Muscle layer of colon (tissue), 2 donors: ENCODE data around the gene IGLON5.

Experiments used
- H3K27ac ChIP-seq: one replicate; pipeline ENCODE4 v1.7.0; 2013; ENCODE audit warnings: low read depth, mild to moderate bottlenecking, low read length, moderate library complexity
- H3K27me3 ChIP-seq, 2 donors: one replicate each; pipeline ENCODE4 v1.7.0; 2013; ENCODE audit warnings: low read length in 2 of 2, mild to moderate bottlenecking in 2 of 2; ENCODE audit not compliant: insufficient read depth in 2 of 2, control insufficient read depth in 1 of 2
- H3K36me3 ChIP-seq: one replicate; pipeline ENCODE4 v1.7.0; 2013; ENCODE audit warnings: mild to moderate bottlenecking, low read length; ENCODE audit not compliant: insufficient read depth
- H3K4me1 ChIP-seq: one replicate; pipeline ENCODE4 v1.7.0; 2013; ENCODE audit warnings: mild to moderate bottlenecking, low read length; ENCODE audit not compliant: insufficient read depth
- H3K4me3 ChIP-seq, 2 donors: one replicate each; pipeline ENCODE4 v1.7.0; 2013; ENCODE audit warnings: low read length in 2 of 2, low read depth in 1 of 2, mild to moderate bottlenecking in 1 of 2, moderate library complexity in 1 of 2
- H3K9ac ChIP-seq: one replicate; pipeline ENCODE4 v1.7.0; 2013; ENCODE audit warnings: low read length
- H3K9me3 ChIP-seq: one replicate; pipeline ENCODE4 v1.7.0; 2013; ENCODE audit warnings: mild to moderate bottlenecking, low read length
- donor health status: abdominal sarcoma.
- donor health status: Adenocarcinoma of cecum.

IGLON5 gene

DNA sequence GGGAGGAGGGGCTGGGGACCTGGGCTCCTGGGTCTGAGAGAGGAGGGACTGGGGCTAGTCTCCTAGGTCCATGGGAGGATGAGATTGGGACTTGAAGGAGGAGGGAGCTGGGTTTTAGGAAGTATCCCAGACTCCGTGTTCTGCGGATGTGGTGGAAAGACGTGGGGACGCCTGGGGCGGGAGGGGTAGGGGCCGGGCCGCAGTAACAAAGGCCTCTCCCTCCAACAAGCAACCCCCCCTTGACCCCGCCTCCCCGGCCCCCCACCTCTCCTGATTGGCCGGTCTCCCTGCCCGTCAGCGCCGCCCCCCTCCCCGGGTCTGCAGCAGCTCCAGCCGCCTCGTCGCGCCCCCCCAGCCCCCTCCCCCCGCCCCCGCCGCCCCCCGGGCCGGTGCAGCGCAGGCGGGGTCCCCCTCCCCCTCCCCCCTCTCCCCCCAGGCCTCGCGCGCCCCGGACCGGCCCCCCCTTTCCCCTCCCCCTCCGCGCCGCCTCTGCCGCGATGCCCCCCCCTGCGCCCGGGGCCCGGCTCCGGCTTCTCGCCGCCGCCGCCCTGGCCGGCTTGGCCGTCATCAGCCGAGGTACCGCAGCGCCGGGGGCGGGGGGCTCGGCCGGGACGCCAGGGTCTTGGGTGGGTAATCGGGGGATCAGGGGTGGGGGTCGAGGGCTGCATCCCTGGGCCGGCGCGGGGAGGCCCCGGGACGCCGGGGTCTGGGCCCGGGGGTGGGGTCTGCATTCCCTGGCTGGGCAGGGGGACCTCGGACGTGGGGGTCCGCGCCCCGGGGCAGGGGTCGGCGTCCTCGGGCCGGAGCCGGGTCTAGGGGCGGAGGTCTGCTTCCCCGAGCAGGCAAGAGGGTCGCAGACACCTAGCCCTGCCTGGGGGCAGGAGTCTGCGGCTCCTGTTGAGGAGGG is at the start of gene IGLON5:
Gene IGLON5, plus strand, starts transcription at position 294 of the 907 bp plus-strand sequence. Its CDS starts 204 bp downstream, at position 498.
- no peaks in the 10 kb centered on the region for H3K4me1 ChIP-seq
- no peak within 1 kb of the TSS for H3K27ac ChIP-seq
- no peak within 1 kb of the TSS for H3K9ac ChIP-seq
- peaks cover 16% of the 10 kb centered on the region for H3K9me3 ChIP-seq
- H3K36me3 ChIP-seq = no peaks in the 10 kb centered on the region
- no peak within 1 kb of the TSS for H3K4me3 ChIP-seq
- H3K27me3 ChIP-seq = peaks cover 0 to 24% of the 10 kb centered on the region in 2 donors

DNA sequence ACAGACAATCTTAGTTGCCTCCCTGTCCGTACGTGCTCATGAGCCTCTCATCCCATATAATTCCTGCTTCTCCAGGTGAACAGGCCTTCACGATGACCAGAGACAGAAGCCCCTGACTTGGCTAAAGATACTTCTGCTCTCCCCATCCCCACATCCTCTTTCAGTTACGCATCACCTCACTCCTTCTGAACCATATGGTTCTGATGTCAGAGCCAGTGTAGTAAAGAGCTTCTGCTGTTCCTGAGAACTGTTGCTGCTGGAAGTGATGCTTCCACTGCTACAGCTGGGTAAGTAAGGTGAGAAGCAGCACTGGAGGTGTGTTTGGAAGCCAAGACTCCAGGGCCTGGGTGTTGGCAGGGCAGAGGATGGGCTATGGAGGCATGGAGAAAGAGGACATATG is 47.6 kb upstream of the IGLON5 start:
- no peaks in the 10 kb centered on the region for H3K36me3 ChIP-seq
- H3K4me1 ChIP-seq = no peaks in the 10 kb centered on the region
- H3K27ac ChIP-seq = no peak overlapping the region
- no peaks in the 10 kb centered on the region for H3K9me3 ChIP-seq
- no peak overlapping the region for H3K4me3 ChIP-seq
- no peak overlapping the region for H3K9ac ChIP-seq
- no peaks in the 10 kb centered on the region for H3K27me3 ChIP-seq

DNA sequence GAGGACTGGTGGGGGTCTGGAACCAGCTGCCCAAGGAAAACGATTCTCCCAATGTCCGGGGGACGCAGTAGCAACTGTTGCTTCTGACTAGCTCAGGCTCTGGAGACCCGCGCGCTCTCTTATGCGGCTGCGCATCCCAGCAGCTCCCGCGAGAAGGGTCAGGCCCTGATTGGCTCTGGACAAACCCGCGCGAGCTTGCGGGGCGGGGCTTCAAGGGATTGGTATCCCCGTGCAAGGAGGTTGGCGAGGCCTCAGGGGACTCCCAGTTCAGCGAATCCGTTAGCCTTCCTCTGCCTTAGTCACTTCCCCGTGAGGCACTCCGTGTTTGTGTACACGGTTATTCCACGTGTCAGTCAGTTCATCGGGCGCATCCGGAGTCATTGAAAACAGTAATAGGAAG is 40.4 kb upstream of the IGLON5 start:
- H3K27ac ChIP-seq = no peak overlapping the region
- H3K27me3 ChIP-seq = no peaks in the 10 kb centered on the region
- H3K4me3 ChIP-seq = no peak overlapping the region
- H3K9ac ChIP-seq = no peak overlapping the region
- no peaks in the 10 kb centered on the region for H3K4me1 ChIP-seq
- no peaks in the 10 kb centered on the region for H3K36me3 ChIP-seq
- H3K9me3 ChIP-seq = no peaks in the 10 kb centered on the region

DNA sequence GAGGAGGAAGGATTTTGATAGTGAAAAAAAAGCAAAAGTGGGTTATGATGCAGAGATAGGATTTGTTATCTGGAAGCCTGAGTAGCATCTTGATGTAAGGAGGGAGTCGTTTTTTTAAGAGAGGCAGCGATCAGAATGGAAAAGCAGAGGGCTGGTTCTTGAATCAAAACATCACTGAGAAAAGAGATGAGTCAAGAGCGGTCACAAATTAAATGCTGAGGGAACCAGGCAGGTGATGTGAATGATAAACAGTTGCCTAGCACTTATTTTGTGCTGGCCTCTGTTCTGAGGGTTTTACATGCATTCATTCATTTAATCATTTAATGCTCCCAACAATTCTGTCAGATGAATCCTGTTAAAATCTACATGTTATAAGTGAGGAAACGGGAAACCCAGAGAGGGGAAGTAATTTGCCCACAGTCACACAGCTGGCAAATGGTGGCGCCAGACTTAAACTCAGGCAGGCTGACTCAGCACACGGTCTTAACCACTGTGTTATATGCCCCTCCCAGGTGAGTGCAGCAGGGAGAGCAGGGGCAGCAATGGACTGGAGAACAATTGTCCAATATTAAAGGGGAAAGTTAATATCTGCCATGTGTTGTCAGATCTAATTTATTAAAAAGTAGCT is 39.1 kb upstream of the IGLON5 start:
- H3K4me3 ChIP-seq = no peak overlapping the region
- H3K9me3 ChIP-seq = no peaks in the 10 kb centered on the region
- H3K27ac ChIP-seq = no peak overlapping the region
- no peaks in the 10 kb centered on the region for H3K27me3 ChIP-seq
- no peaks in the 10 kb centered on the region for H3K36me3 ChIP-seq
- no peak overlapping the region for H3K9ac ChIP-seq
- no peaks in the 10 kb centered on the region for H3K4me1 ChIP-seq

DNA sequence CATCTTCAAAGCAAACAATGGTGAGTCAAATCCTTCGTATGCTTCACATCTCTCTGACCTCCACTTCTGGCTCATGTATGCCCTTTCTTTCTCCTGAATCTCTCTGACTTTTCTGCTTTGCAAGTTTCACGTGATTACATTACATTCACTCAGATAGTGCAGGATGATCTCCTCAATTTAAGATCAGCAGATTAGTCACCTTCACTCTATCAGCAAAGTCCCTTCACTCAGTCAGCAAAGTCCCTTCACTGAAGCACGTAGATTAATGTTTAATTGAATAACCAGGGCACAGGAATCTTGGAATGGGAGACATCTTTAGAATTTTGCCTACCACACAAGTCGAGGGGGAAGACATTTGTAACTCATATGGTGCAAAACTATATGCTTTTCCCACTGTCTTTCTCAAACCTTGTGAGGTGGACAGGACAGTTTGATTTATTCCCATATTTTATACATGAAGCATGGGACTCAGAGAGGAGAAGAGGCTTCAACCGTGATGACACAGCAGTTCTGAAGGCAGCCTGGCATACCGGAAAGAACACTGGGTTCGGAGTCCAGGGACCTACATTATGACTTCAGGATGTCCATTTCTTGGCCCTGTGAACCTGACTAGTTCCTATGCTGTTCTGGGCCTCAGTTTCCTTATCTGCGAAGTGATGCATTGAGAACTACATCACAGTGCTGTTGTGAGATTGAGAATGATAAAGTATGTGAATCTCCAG is 37.2 kb upstream of the IGLON5 start:
- Histone ChIP-seq H3K36me3 (no peaks in the 10 kb centered on the region), H3K9me3 (no peaks in the 10 kb centered on the region), H3K9ac (no peak overlapping the region), H3K4me1 (no peaks in the 10 kb centered on the region), H3K27ac (no peak overlapping the region), H3K27me3 (no peaks in the 10 kb centered on the region), H3K4me3 (no peak overlapping the region)

DNA sequence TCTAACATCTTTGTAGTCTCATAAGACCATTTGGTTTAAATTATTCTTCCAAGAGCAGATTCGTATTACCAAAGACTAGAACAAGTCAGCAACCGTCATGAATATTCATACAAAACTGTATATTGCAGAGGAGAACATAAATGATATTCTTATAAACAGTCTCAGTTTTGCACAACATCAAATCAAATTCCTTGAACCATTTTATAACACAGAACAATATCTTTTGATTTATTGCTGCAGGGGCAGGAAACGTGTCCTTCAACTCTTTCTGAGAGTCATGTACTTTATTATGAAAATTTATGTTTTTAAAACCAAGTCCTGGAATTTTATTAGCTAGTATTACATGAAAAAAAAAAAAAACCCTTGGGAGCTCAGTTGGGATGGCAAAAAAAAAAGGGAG is 34.3 kb upstream of the IGLON5 start:
- H3K9ac ChIP-seq = no peak overlapping the region

DNA sequence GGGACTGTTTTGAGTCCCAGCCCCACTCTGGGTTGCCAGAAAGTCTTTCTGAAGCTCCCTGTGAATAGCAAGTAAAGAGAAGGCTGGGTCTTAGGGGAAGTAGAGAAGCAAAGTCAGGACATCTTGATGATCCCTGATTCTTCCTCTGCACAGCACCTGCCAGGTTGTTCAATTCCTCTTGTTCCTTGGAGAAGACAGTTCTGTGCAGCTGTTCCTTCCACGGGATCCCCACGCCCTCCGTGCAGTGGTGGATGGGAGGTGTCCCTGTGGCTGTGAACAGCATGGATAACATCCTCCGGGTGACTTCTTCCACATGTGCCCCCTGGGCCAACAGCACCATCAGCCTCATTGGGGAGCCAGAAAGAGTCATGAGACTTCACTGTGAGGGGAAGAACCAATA is 29.1 kb upstream of the IGLON5 start:
- H3K4me1 ChIP-seq = no peaks in the 10 kb centered on the region
- H3K36me3 ChIP-seq = no peaks in the 10 kb centered on the region
- no peaks in the 10 kb centered on the region for H3K9me3 ChIP-seq
- no peaks in the 10 kb centered on the region for H3K27me3 ChIP-seq
- H3K27ac ChIP-seq = no peak overlapping the region
- no peak overlapping the region for H3K4me3 ChIP-seq
- no peak overlapping the region for H3K9ac ChIP-seq

More for the DNA sequence above, 34.3 kb upstream of the IGLON5 start:
- Histone ChIP-seq H3K4me1 (no peaks in the 10 kb centered on the region), H3K36me3 (no peaks in the 10 kb centered on the region), H3K4me3 (no peak overlapping the region), H3K27ac (no peak overlapping the region), H3K27me3 (no peaks in the 10 kb centered on the region), H3K9me3 (no peaks in the 10 kb centered on the region)

DNA sequence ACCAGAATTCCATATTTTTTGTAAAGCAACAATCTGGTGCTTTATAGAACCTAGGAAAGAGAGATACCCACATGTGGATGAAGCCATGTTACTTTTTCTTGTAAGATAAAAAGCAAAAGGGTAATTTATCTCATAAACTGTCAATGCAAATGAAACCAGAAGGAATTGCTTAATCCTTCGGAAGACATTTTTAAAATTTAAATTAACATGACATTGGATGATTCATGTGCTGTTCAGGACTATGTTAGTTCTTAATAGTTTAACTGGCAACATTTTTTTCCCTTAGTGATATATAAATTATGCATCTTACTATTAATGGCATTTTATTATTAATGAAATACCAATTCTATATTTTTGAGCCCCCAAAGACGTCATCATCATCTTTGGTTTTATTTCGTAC is 25.8 kb upstream of the IGLON5 start:
- Histone ChIP-seq H3K4me1 (no peaks in the 10 kb centered on the region), H3K27ac (no peak overlapping the region), H3K4me3 (no peak overlapping the region), H3K9me3 (no peaks in the 10 kb centered on the region), H3K9ac (no peak overlapping the region), H3K27me3 (no peaks in the 10 kb centered on the region), H3K36me3 (no peaks in the 10 kb centered on the region)

DNA sequence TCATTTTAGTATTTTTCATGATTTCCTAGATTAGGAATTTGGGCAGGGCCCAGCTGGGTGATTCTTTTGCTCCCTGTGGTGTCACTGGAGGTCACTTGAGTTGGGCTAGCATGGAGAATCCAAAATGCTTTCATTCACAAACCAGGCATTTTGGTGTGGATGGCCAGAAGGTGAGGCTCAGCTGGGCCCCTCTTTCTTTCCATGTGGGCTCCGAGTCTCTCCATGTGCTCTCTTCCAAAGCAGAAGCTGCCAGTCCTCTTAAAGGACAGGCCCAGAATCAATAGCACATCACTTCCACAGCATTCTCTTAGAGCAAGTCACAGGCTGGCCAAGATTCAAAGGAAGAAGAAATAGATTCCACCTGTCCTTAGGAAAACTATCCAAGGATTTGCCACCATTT is 21.8 kb upstream of the IGLON5 start:
- no peaks in the 10 kb centered on the region for H3K4me1 ChIP-seq
- no peak overlapping the region for H3K9ac ChIP-seq
- no peaks in the 10 kb centered on the region for H3K9me3 ChIP-seq
- no peak overlapping the region for H3K27ac ChIP-seq
- H3K27me3 ChIP-seq = peaks cover 0 to 4% of the 10 kb centered on the region in 2 donors
- H3K36me3 ChIP-seq = no peaks in the 10 kb centered on the region
- no peak overlapping the region for H3K4me3 ChIP-seq

DNA sequence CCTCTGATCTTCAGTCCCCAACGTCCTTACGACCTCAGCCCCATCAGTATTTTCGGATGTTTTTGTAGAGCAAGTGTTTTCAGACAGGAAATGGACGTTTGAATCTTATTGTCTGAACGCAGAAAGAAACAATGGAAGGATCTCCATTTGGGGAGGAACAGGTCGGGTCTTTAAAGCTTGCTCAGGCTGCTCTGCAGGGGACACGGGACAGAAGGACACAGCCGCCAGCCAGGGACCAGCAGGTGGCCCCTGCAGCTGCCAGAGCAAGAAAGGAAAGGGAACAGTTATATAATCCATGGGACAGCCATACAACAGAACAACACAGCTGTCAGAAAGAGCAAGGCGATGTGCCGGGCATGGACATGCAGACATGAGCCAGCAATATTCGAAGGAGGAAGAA is 18.5 kb upstream of the IGLON5 start:
- no peak overlapping the region for H3K27ac ChIP-seq
- no peak overlapping the region for H3K4me3 ChIP-seq
- H3K27me3 ChIP-seq = peaks cover 0 to 9% of the 10 kb centered on the region in 2 donors
- no peaks in the 10 kb centered on the region for H3K36me3 ChIP-seq
- H3K4me1 ChIP-seq = no peaks in the 10 kb centered on the region
- H3K9me3 ChIP-seq = no peaks in the 10 kb centered on the region
- H3K9ac ChIP-seq = no peak overlapping the region

DNA sequence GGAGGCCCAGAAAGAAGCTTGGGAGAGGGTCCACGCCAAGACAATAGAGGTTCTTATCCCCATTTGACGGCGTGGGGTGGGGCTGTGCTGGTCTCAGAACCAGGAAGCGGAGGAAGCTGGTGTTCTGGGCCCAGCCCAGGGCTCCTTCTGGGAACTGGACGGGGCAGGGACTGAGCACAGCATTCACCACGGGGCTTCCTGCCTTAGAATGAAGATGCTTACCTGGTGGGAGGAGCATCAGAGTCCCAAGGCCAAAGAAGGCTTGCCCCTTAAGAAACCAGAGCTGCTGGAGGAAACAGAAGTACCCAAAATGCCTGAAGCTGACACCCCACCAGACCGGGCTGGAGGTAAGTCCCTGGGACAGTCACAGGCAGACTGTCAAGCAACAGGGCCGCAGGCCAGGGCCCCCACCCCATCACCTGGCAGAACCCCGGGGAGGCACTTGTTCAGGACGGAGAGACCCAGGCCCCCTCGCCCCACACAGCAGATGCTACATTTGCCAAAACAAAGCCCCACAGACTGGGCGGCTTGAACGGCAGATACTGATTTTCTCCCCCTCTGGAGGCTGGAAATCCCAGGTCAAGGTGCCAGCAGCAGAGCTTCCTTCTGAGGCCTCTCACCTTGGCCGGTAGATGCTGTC is 17.8 kb upstream of the IGLON5 start:
- H3K9me3 ChIP-seq = no peaks in the 10 kb centered on the region

More for the DNA sequence above, 17.8 kb upstream of the IGLON5 start:
- Histone ChIP-seq H3K27ac (no peak overlapping the region), H3K4me3 (no peak overlapping the region), H3K27me3 (peaks cover 0 to 9% of the 10 kb centered on the region in 2 donors), H3K9ac (no peak overlapping the region), H3K4me1 (no peaks in the 10 kb centered on the region), H3K36me3 (no peaks in the 10 kb centered on the region)
